ENCODE data around the gene LGALS14.

GRCh38 chr19:39660661-39661060, 43.6 kb upstream of the LGALS14 start:
- no peak for TF ChIP-seq CTCF (conservative IDR thresholded peaks at IDR 0.05)
- no peak for TF ChIP-seq ZFX (IDR thresholded peaks at IDR 0.05)
